Neural progenitor cell (in vitro differentiated cells): ENCODE data around the gene KRTAP10-5. TPM values are rescaled to one million over a fixed set of nuclear protein-coding genes. Genes with fewer than 3 reads are reported as not detected.
A peak's percentile ranks its signal among the peaks of the same experiment; 100 is the strongest.

ENCODE experiments used
- DNase-seq: peaks from one replicate; pipeline ENCODE4 v3.0.0-alpha.2; 2016; ENCODE audit warnings: low spot score
- H2AFZ ChIP-seq: fragments of 200-600 bp; sonication (generic); replicated peaks from 2 replicates; pipeline ENCODE4 v1.6.1; 2016; ENCODE audit warnings: antibody characterized with exemption
- H3F3A ChIP-seq: fragments of 200-600 bp; sonication (generic); 2 replicates; pipeline ENCODE4 v1.6.1; 2016; ENCODE audit warnings: antibody characterized with exemption, low read depth
- H3K27ac ChIP-seq: fragments of 200-600 bp; sonication (generic); 2 replicates; pipeline ENCODE4 v1.5.1; 2016; ENCODE audit warnings: mild to moderate bottlenecking
- H3K27me3 ChIP-seq: fragments of 200-600 bp; sonication (generic); 2 replicates; pipeline ENCODE4 v1.6.1; 2016; ENCODE audit warnings: mild to moderate bottlenecking, moderate library complexity
- H3K36me3 ChIP-seq: fragments of 200-600 bp; sonication (generic); 2 replicates; pipeline ENCODE4 v1.5.1; 2016
- H3K4me1 ChIP-seq: fragments of 200-600 bp; sonication (generic); 2 replicates; pipeline ENCODE4 v1.6.1; 2016; ENCODE audit warnings: mixed run types
- H3K4me2 ChIP-seq: fragments of 200-600 bp; sonication (generic); 2 replicates; pipeline ENCODE4 v1.6.1; 2016
- H3K4me3 ChIP-seq: fragments of 200-600 bp; sonication (generic); 2 replicates; pipeline ENCODE4 v1.5.1; 2016
- H3K79me2 ChIP-seq: fragments of 200-600 bp; sonication (generic); 2 replicates; pipeline ENCODE4 v1.6.1; 2016; ENCODE audit warnings: low read depth
- H3K9ac ChIP-seq: fragments of 200-600 bp; sonication (generic); 2 replicates; pipeline ENCODE4 v1.6.1; 2016
- H3K9me3 ChIP-seq: fragments of 200-600 bp; sonication (generic); 2 replicates; pipeline ENCODE4 v1.5.1; 2016; ENCODE audit warnings: low read depth
- H4K20me1 ChIP-seq: fragments of 200-600 bp; sonication (generic); 2 replicates; pipeline ENCODE4 v1.6.1; 2016; ENCODE audit warnings: low read depth
- H3K27ac Mint-ChIP-seq: 3 replicates; pipeline ENCODE4 v1.8.0; 2021; ENCODE audit warnings: mixed read lengths
- H3K27me3 Mint-ChIP-seq: 2 replicates; pipeline ENCODE4 v1.8.0; 2022; ENCODE audit warnings: low read depth, mild to moderate bottlenecking, inconsistent platforms, moderate library complexity, mixed read lengths; ENCODE audit not compliant: insufficient read depth
- H3K36me3 Mint-ChIP-seq: 3 replicates; pipeline ENCODE4 v1.8.0; 2021; ENCODE audit warnings: mixed read lengths
- H3K4me1 Mint-ChIP-seq: 3 replicates; pipeline ENCODE4 v1.8.0; 2021; ENCODE audit warnings: mixed read lengths
- H3K4me3 Mint-ChIP-seq: 3 replicates; pipeline ENCODE4 v1.8.0; 2021; ENCODE audit warnings: mild to moderate bottlenecking, moderate library complexity, mixed read lengths
- H3K9me3 Mint-ChIP-seq: 3 replicates; pipeline ENCODE4 v1.8.0; 2020; ENCODE audit warnings: mixed read lengths
- EZH2 ChIP-seq: fragments of 200-600 bp; sonication (generic); IDR thresholded peaks from 2 replicates; pipeline ENCODE4 v1.6.1; 2017; ENCODE audit warnings: antibody characterized with exemption, mild to moderate bottlenecking, moderate library complexity
- EZH2phosphoT487 ChIP-seq: fragments of 200-600 bp; sonication (generic); IDR thresholded peaks from 2 replicates; pipeline ENCODE4 v1.6.1; 2017; ENCODE audit warnings: antibody characterized with exemption
- total RNA-seq: library from RNA; depleted of rRNA; stranded (reverse); fragments of >200 nt; gene quantifications from 2 replicates; pipeline ENCODE4 v1.2.3, GENCODE V29; 2015; ENCODE audit warnings: low replicate concordance
- TF ChIP-seq, protein P1 (sequence below): fragments of 200-600 bp; sonication (generic); IDR thresholded peaks from 2 replicates; pipeline ENCODE4 v1.5.1; 2017; ENCODE audit warnings: antibody characterized with exemption, mild to moderate bottlenecking

KRTAP10-5 gene
- total RNA-seq, 1 donor from 2014 or later = not detected

DNA sequence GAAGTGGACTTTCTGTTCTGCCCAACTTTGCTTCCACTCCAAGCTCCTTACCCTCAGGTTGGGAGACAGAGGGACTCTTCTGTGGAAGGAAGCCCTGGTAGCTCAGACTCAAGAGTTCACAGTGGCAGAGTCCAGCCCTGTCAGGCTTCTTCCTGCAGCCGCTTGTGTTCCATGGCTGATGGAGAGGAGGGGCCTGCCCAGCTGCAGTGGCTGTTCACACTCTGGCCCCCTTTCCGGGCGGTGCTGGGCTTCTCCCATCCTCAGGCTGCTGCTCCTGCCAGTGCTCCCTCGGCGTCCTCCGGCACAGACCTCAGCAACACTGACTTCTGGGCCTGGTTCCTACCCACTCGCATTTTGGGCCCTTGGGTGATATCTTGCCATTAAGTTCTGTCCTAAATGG is 44.4 kb downstream of the KRTAP10-5 start:
- Histone ChIP-seq H3K4me1 (no peaks in the 10 kb centered on the region), H3K9me3 (no peaks in the 10 kb centered on the region), H3K27ac (no peak overlapping the region), H3K79me2 (no peaks in the 10 kb centered on the region), H2AFZ (peak overlapping the region; percentile 31), H3K27me3 (no peaks in the 10 kb centered on the region), H4K20me1 (no peaks in the 10 kb centered on the region), H3F3A (no peaks in the 10 kb centered on the region), H3K4me2 (no peak overlapping the region), H3K36me3 (no peaks in the 10 kb centered on the region), H3K4me3 (no peak overlapping the region), H3K9ac (no peak overlapping the region)
- H3K27ac Mint-ChIP-seq = no peak overlapping the region
- H3K36me3 Mint-ChIP-seq = no peaks in the 10 kb centered on the region
- peaks cover 11% of the 10 kb centered on the region for H3K27me3 Mint-ChIP-seq
- peaks cover 3% of the 10 kb centered on the region for H3K4me1 Mint-ChIP-seq
- no peaks in the 10 kb centered on the region for H3K9me3 Mint-ChIP-seq
- TF ChIP-seq EZH2phosphoT487 = no peak
- TF ChIP-seq, protein P1, sequence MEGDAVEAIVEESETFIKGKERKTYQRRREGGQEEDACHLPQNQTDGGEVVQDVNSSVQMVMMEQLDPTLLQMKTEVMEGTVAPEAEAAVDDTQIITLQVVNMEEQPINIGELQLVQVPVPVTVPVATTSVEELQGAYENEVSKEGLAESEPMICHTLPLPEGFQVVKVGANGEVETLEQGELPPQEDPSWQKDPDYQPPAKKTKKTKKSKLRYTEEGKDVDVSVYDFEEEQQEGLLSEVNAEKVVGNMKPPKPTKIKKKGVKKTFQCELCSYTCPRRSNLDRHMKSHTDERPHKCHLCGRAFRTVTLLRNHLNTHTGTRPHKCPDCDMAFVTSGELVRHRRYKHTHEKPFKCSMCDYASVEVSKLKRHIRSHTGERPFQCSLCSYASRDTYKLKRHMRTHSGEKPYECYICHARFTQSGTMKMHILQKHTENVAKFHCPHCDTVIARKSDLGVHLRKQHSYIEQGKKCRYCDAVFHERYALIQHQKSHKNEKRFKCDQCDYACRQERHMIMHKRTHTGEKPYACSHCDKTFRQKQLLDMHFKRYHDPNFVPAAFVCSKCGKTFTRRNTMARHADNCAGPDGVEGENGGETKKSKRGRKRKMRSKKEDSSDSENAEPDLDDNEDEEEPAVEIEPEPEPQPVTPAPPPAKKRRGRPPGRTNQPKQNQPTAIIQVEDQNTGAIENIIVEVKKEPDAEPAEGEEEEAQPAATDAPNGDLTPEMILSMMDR = no peak
- no peak for TF ChIP-seq EZH2
- DNase-seq = no peak
- no peak overlapping the region for H3K4me3 Mint-ChIP-seq

DNA sequence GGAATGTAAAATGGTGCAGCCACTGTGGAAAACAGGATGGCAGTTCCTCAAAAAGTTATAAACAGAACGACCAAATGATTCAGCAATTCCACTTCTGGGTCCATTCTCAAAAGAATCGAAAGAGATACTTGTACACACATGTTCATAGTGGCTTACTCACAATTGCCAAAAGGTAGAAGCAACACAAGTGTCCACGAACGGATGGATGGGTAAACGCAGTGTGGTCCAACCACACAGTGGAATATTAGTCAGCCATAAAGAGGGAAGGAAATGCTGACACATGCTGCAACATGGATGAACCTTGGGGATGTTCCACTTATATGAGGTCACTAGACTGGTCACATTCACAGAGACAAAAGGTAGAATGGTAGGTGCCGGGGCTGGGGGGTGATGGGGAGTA is 45.7 kb downstream of the KRTAP10-5 start:
- Histone ChIP-seq H3K9ac (no peak overlapping the region), H3F3A (no peaks in the 10 kb centered on the region), H3K27me3 (no peaks in the 10 kb centered on the region), H3K4me3 (no peak overlapping the region), H4K20me1 (no peaks in the 10 kb centered on the region), H3K27ac (no peak overlapping the region), H3K4me2 (no peak overlapping the region), H3K36me3 (no peaks in the 10 kb centered on the region), H3K79me2 (no peaks in the 10 kb centered on the region), H3K4me1 (no peaks in the 10 kb centered on the region), H3K9me3 (no peaks in the 10 kb centered on the region), H2AFZ (no peak overlapping the region)
- no peak for TF ChIP-seq EZH2
- TF ChIP-seq, protein P1 = no peak
- no peak for TF ChIP-seq EZH2phosphoT487
- no peak overlapping the region for H3K4me3 Mint-ChIP-seq
- DNase-seq = no peak
- peaks cover 14% of the 10 kb centered on the region for H3K27me3 Mint-ChIP-seq
- H3K27ac Mint-ChIP-seq = no peak overlapping the region
- H3K36me3 Mint-ChIP-seq = no peaks in the 10 kb centered on the region
- no peaks in the 10 kb centered on the region for H3K9me3 Mint-ChIP-seq
- peaks cover 3% of the 10 kb centered on the region for H3K4me1 Mint-ChIP-seq

DNA sequence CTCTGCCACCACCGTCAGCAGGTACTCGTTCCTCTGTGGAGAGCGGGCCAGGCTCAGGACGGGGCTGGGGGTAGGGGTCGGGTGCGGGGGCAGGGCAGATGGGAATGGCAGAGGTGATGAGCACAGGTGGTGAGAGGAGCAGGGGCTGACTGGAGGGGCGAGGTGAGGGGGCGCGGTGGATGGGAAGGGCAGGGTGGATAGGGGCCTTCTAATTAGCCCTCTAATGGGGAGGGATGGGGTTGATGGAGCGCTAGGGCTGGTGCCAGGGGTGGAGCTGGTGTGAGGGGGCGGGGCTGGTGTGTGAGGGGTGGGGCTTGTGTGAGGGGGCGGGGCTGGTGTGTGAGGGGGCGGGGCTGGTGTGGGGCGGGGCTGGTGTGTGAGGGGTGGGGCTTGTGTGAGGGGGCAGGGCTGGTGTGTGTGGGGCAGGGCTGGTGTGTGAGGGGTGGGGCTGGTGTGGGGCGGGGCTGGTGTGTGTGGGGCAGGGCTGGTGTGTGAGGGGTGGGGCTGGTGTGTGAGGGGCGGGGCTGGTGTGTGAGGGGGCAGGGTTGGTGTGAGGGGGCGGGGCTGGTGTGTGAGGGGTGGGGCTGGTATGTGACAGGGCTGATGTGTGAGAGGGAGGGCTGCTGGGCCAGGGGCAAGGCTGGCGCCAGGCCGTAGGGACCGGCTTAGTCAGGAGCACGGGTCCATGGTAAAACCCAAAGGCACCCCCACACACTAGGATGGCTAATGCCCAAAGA is 46.3 kb downstream of the KRTAP10-5 start:
- H3K27ac Mint-ChIP-seq = no peak overlapping the region

More for the DNA sequence above, 46.3 kb downstream of the KRTAP10-5 start:
- H3K36me3 ChIP-seq = no peaks in the 10 kb centered on the region
- no peaks in the 10 kb centered on the region for H3K27me3 ChIP-seq
- Mint-ChIP-seq H3K27me3 (peaks cover 14% of the 10 kb centered on the region), H3K4me1 (peaks cover 3% of the 10 kb centered on the region), H3K4me3 (no peak overlapping the region), H3K9me3 (no peaks in the 10 kb centered on the region), H3K36me3 (no peaks in the 10 kb centered on the region)
- no peak for DNase-seq
- no peaks in the 10 kb centered on the region for H3K9me3 ChIP-seq
- H3K27ac ChIP-seq = no peak overlapping the region
- TF ChIP-seq EZH2 (no peak), EZH2phosphoT487 (no peak)
- TF ChIP-seq, protein P1 = no peak
- H4K20me1 ChIP-seq = no peaks in the 10 kb centered on the region
- H2AFZ ChIP-seq = no peak overlapping the region
- no peak overlapping the region for H3K4me2 ChIP-seq
- H3K9ac ChIP-seq = no peak overlapping the region
- no peaks in the 10 kb centered on the region for H3F3A ChIP-seq
- H3K4me3 ChIP-seq = no peak overlapping the region
- no peaks in the 10 kb centered on the region for H3K4me1 ChIP-seq
- no peaks in the 10 kb centered on the region for H3K79me2 ChIP-seq
